Vagina (tissue), 2 donors: ENCODE results near the gene MRPS15. TPM values are rescaled to one million over a fixed set of nuclear protein-coding genes. Genes with fewer than 3 reads are reported as not detected.

Source experiments
- DNase-seq, 2 donors: peaks; one replicate each; pipeline ENCODE4 v3.0.0-alpha.2; 2017; ENCODE audit errors: extremely low spot score in 2 of 2
- H3K27ac ChIP-seq: fragments of 200-600 bp; sonication (generic); one replicate; pipeline ENCODE4 v1.5.1; 2019
- H3K27me3 ChIP-seq: fragments of 200-600 bp; sonication (generic); one replicate; pipeline ENCODE4 v1.5.1; 2019
- H3K36me3 ChIP-seq, 2 donors: fragments of 200-600 bp; sonication (generic); one replicate each; pipeline ENCODE4 v1.5.1; 2017 to 2019
- H3K4me1 ChIP-seq: fragments of 200-600 bp; sonication (generic); one replicate; pipeline ENCODE4 v1.5.1; 2019
- H3K4me3 ChIP-seq, 2 donors: fragments of 200-600 bp; sonication (generic); 1 replicate in 1 of 2; 2 replicates in 1 of 2; pipeline ENCODE4 v1.5.1; 2016 to 2019
- H3K9me3 ChIP-seq: fragments of 200-600 bp; sonication (generic); one replicate; pipeline ENCODE4 v1.5.1; 2019
- POLR2A ChIP-seq, 2 donors: fragments of 450-650 bp; IDR thresholded peaks; one replicate each; pipeline ENCODE4 v1.6.1; 2017; ENCODE audit warnings: antibody characterized with exemption in 2 of 2, mild to moderate bottlenecking in 2 of 2, moderate library complexity in 2 of 2
- POLR2AphosphoS5 ChIP-seq, 2 donors: sonication (generic); formaldehyde crosslinking; IDR thresholded peaks; one replicate each; pipeline ENCODE4 v1.9.0; 2017; ENCODE audit warnings: antibody characterized with exemption in 2 of 2, mild to moderate bottlenecking in 2 of 2, low read depth in 1 of 2; ENCODE audit not compliant: insufficient read depth in 1 of 2
- intact Hi-C: fragments of 100-400 bp; cut with DNase I; formaldehyde crosslinking; loops from one replicate; pipeline ENCODE4 v1.15.1; 2023
- total RNA-seq: library from RNA; depleted of rRNA; stranded (reverse); fragments of >200 nt; gene quantifications from one replicate; pipeline ENCODE4 v1.2.3, GENCODE V29; 2016
- TF ChIP-seq, protein P1 (sequence below), 3 experiments: fragments of 450-650 bp in 2 of 3; fragments of 200-600 bp in 1 of 3; sonication (generic) in 1 of 3; IDR thresholded peaks; one replicate each; pipeline ENCODE4 v1.5.1; 2017 to 2019; ENCODE audit warnings: antibody characterized with exemption in 3 of 3, mild to moderate bottlenecking in 2 of 3, moderate library complexity in 2 of 3

Gene MRPS15
- total RNA-seq, 1 donor from 2014 or later, result 54.0 TPM

GRCh38 chr1:36456391-36456928 is 7.7 kb downstream of the MRPS15 start:
- no peaks in the 10 kb centered on the region for H3K27me3 ChIP-seq
- no peak for DNase-seq
- H3K4me1 ChIP-seq, result no peaks in the 10 kb centered on the region
- H3K9me3 ChIP-seq, result no peaks in the 10 kb centered on the region
- H3K36me3 ChIP-seq, result peaks cover 0 to 55% of the 10 kb centered on the region in 2 donors
- intact Hi-C loops, result no loop called here
- H3K4me3 ChIP-seq, result no peak overlapping the region
- no peak overlapping the region for H3K27ac ChIP-seq
- TF ChIP-seq, protein P1, sequence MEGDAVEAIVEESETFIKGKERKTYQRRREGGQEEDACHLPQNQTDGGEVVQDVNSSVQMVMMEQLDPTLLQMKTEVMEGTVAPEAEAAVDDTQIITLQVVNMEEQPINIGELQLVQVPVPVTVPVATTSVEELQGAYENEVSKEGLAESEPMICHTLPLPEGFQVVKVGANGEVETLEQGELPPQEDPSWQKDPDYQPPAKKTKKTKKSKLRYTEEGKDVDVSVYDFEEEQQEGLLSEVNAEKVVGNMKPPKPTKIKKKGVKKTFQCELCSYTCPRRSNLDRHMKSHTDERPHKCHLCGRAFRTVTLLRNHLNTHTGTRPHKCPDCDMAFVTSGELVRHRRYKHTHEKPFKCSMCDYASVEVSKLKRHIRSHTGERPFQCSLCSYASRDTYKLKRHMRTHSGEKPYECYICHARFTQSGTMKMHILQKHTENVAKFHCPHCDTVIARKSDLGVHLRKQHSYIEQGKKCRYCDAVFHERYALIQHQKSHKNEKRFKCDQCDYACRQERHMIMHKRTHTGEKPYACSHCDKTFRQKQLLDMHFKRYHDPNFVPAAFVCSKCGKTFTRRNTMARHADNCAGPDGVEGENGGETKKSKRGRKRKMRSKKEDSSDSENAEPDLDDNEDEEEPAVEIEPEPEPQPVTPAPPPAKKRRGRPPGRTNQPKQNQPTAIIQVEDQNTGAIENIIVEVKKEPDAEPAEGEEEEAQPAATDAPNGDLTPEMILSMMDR (IDR thresholded peaks at IDR 0.05), result no peak
- TF ChIP-seq POLR2A (IDR thresholded peaks at IDR 0.05), result no peak

GRCh38 chr1:36455386-36455785 is 8.8 kb downstream of the MRPS15 start:
- no peaks in the 10 kb centered on the region for H3K27me3 ChIP-seq
- TF ChIP-seq POLR2AphosphoS5 (IDR thresholded peaks at IDR 0.05; ENCODE audit: insufficient read depth in 1 of 2, low read depth in 1 of 2), result no peak
- TF ChIP-seq, protein P1 (IDR thresholded peaks at IDR 0.05), result no peak
- no peak for TF ChIP-seq POLR2A (IDR thresholded peaks at IDR 0.05)
- peaks cover 0 to 44% of the 10 kb centered on the region in 2 donors for H3K36me3 ChIP-seq

DNA sequence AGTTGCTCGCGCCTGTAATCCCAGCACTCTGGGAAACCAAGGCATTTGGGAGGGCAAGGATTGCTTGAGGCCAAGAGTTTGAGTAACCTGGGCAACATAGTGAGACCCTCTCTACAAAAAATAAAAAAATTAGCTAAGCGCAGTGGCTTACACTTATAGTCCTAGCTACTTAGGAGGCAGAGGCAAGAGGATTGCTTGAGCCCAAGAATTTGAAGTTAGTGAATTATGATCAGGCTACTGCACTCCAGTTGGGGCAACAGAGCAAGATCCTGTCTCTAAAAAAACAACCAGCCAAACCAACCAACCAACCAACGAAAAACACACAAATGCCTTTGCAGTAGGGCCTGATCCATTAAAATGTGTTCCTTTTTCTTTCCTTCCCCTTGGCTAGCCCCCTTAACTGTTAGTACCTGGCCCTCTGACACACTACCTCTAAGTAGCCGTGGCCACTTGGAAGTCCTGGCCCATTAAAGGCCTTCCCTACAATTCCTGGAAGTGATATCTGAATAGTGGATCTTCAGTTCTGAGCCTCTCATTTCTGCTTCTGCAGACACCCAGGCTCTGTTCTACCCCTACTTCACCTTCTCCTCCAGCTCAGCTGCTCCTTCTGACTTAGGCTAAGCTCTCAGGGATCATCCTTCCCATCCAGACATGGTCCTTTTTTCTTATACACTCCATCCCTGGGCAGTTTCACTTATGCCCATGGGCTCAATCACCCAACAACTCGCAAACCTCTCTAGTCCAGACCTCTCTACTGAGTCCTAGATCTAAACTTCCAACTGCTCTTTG is 10.4 kb downstream of the MRPS15 start:
- intact Hi-C loops, result no loop called here
- Histone ChIP-seq H3K36me3 (peaks cover 0 to 34% of the 10 kb centered on the region in 2 donors), H3K27ac (no peak overlapping the region), H3K4me3 (no peak overlapping the region), H3K4me1 (peaks cover 20% of the 10 kb centered on the region), H3K9me3 (no peaks in the 10 kb centered on the region), H3K27me3 (no peaks in the 10 kb centered on the region)
- no peak for DNase-seq
- TF ChIP-seq POLR2A (IDR thresholded peaks at IDR 0.05), result no peak
- no peak for TF ChIP-seq POLR2AphosphoS5 (IDR thresholded peaks at IDR 0.05; ENCODE audit: insufficient read depth in 1 of 2, low read depth in 1 of 2)
- TF ChIP-seq, protein P1 (IDR thresholded peaks at IDR 0.05), result no peak

More at GRCh38 chr1:36455386-36455785, 8.8 kb downstream of the MRPS15 start:
- no peak overlapping the region for H3K4me3 ChIP-seq
- intact Hi-C loops, result no loop called here
- no peaks in the 10 kb centered on the region for H3K9me3 ChIP-seq
- no peak overlapping the region for H3K27ac ChIP-seq
- H3K4me1 ChIP-seq, result peaks cover 6% of the 10 kb centered on the region
- DNase-seq, result no peak

GRCh38 chr1:36453051-36453450 is 11.1 kb downstream of the MRPS15 start:
- H3K9me3 ChIP-seq, result no peaks in the 10 kb centered on the region
- TF ChIP-seq, protein P1 (IDR thresholded peaks at IDR 0.05), result no peak
- TF ChIP-seq POLR2AphosphoS5 (IDR thresholded peaks at IDR 0.05; ENCODE audit: insufficient read depth in 1 of 2, low read depth in 1 of 2) (no peak), POLR2A (IDR thresholded peaks at IDR 0.05) (no peak)
- intact Hi-C loops, result no loop called here

DNA sequence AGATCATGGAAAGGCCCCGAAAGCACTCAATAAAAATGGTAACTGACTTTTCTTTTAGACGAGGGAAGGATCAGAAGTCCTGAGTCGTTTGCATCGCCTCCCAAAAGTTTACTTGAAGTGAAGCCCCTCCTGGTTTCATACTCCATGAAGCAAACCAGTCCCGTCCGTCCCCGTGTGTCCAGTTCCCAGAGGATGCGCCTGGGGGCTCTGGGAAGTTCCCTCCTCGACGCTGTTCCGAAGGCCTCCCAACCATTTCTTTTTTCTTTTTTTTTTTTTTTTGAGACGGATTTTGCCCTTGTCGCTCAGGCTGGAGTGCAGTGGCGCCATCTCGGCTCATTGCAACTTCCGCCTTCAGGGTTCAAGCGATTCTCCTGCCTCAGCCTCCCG is 13.3 kb downstream of the MRPS15 start:
- Histone ChIP-seq H3K4me3 (peak overlapping the region; percentile 57 to 62), H3K27me3 (no peaks in the 10 kb centered on the region), H3K27ac (peak overlapping the region; percentile 96), H3K36me3 (peaks cover 0 to 12% of the 10 kb centered on the region in 2 donors), H3K9me3 (no peaks in the 10 kb centered on the region), H3K4me1 (peaks cover 25% of the 10 kb centered on the region)
- TF ChIP-seq POLR2A (IDR thresholded peaks at IDR 0.05), result no peak
- TF ChIP-seq, protein P1 (IDR thresholded peaks at IDR 0.05), result no peak
- TF ChIP-seq POLR2AphosphoS5 (IDR thresholded peaks at IDR 0.05; ENCODE audit: insufficient read depth in 1 of 2, low read depth in 1 of 2), result no peak
- intact Hi-C loops, result no loop called here
- DNase-seq, result no peak

More at GRCh38 chr1:36453051-36453450, 11.1 kb downstream of the MRPS15 start:
- Histone ChIP-seq H3K36me3 (peaks cover 0 to 31% of the 10 kb centered on the region in 2 donors), H3K27ac (no peak overlapping the region), H3K27me3 (no peaks in the 10 kb centered on the region), H3K4me3 (no peak overlapping the region), H3K4me1 (peaks cover 25% of the 10 kb centered on the region)
- no peak for DNase-seq
